Measurements from ENCODE around the gene C11orf54.

The C11orf54 gene

DNA sequence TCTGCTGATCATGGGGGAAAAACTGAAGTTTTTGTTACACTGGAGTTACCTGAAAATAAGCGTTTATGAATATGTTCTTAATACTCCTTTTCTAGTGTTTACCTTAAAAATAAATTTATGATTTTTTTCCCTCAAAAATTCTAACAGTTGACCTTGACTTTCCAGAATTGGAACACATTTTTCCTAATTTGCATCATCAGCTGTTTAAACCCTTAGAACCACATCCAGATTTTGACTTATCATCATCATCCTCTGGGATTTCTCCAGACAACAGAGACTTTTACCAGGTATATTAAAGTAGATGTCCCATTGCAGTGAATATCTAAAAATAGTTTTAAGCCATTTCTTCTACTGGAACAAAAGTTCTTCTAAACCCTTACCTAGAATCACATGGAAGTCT is 17.4 kb upstream of the C11orf54 start:
- H3K4me3 ChIP-seq (ENCODE audit: low read length, poor library complexity, severe bottlenecking) = no peak overlapping the region
- no peaks in the 10 kb centered on the region for H3K4me1 ChIP-seq (ENCODE audit: insufficient read depth, low read length, poor library complexity, severe bottlenecking)
- H3K9me3 ChIP-seq (ENCODE audit: insufficient read depth, low read depth, low read length) = no peaks in the 10 kb centered on the region
- no peak overlapping the region for H3K9ac ChIP-seq (ENCODE audit: low read depth, low read length, poor library complexity, severe bottlenecking)
- no peaks in the 10 kb centered on the region for H3K79me2 ChIP-seq (ENCODE audit: insufficient read depth, low read length)
- H3F3A ChIP-seq (ENCODE audit: low read depth) = peaks cover 13% of the 10 kb centered on the region; the same call in 1 of the 2 replicates
- peaks cover 2% of the 10 kb centered on the region for H4K20me1 ChIP-seq (ENCODE audit: insufficient read depth, low read length, poor library complexity, severe bottlenecking)
- H2AFZ ChIP-seq (ENCODE audit: low read length) = no peak overlapping the region
- H3K4me2 ChIP-seq (ENCODE audit: low read depth, low read length, poor library complexity, severe bottlenecking) = no peak overlapping the region
- no peaks in the 10 kb centered on the region for H3K9me2 ChIP-seq (replicated peaks; ENCODE audit: low read depth, low read length)
- TF ChIP-seq, protein P1, sequence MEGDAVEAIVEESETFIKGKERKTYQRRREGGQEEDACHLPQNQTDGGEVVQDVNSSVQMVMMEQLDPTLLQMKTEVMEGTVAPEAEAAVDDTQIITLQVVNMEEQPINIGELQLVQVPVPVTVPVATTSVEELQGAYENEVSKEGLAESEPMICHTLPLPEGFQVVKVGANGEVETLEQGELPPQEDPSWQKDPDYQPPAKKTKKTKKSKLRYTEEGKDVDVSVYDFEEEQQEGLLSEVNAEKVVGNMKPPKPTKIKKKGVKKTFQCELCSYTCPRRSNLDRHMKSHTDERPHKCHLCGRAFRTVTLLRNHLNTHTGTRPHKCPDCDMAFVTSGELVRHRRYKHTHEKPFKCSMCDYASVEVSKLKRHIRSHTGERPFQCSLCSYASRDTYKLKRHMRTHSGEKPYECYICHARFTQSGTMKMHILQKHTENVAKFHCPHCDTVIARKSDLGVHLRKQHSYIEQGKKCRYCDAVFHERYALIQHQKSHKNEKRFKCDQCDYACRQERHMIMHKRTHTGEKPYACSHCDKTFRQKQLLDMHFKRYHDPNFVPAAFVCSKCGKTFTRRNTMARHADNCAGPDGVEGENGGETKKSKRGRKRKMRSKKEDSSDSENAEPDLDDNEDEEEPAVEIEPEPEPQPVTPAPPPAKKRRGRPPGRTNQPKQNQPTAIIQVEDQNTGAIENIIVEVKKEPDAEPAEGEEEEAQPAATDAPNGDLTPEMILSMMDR (conservative IDR thresholded peaks at IDR 0.05; ENCODE audit: low read length) = no peak
- H3K27me3 ChIP-seq (ENCODE audit: insufficient read depth, low read length, poor library complexity, severe bottlenecking) = no peaks in the 10 kb centered on the region
- peaks cover 76% of the 10 kb centered on the region for H3K36me3 ChIP-seq (ENCODE audit: insufficient read depth, low read length)

DNA sequence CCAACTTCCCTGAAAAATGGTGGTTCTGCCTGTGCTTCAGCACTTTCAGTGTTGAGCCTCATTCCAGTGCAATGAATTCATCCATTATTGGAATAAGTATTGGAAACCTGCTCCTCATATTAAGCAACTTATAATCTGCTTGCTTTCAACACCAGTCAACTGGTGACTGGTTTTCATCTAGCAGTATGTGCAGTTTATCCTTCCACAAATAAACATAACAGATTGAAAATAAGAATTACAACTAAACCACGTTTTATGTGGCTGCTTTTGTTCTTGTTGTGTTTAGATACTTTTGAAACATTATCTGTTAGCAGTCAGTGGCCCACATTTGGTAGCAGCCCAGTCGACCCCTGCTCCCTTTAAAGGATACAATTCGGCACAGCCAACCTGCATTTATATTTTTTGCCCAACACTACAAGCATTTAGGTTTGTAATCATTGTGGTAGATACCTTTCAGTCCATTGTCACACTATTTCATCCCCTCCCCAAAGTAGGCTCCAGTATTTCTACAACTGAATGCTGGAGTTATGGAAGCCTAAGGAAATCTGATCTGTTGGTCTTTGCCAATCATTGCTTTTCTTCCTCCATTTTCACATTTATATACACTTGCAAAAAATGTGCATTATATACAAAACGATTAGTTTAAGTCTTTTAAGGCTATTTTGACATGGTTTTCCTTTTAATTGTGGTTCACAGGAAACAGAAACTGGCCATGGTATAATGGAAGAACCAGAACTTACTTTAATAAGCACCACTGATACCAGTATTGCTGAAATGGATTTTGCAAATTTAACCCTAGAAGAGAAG is 13.3 kb upstream of the C11orf54 start:
- Histone ChIP-seq H2AFZ (ENCODE audit: low read length) (no peak overlapping the region), H3K4me2 (ENCODE audit: low read depth, low read length, poor library complexity, severe bottlenecking) (no peak overlapping the region), H3K36me3 (ENCODE audit: insufficient read depth, low read length) (peaks cover 92% of the 10 kb centered on the region), H4K20me1 (ENCODE audit: insufficient read depth, low read length, poor library complexity, severe bottlenecking) (peaks cover 33% of the 10 kb centered on the region), H3K9me2 (replicated peaks; ENCODE audit: low read depth, low read length) (no peaks in the 10 kb centered on the region), H3K27me3 (ENCODE audit: insufficient read depth, low read length, poor library complexity, severe bottlenecking) (no peaks in the 10 kb centered on the region), H3K4me3 (ENCODE audit: low read length, poor library complexity, severe bottlenecking) (no peak overlapping the region), H3K4me1 (ENCODE audit: insufficient read depth, low read length, poor library complexity, severe bottlenecking) (peaks cover 3% of the 10 kb centered on the region), H3K79me2 (ENCODE audit: insufficient read depth, low read length) (peaks cover 6% of the 10 kb centered on the region; the same call in 1 of the 2 replicates), H3K9ac (ENCODE audit: low read depth, low read length, poor library complexity, severe bottlenecking) (no peak overlapping the region), H3K9me3 (ENCODE audit: insufficient read depth, low read depth, low read length) (no peaks in the 10 kb centered on the region), H3F3A (ENCODE audit: low read depth) (peaks cover 15% of the 10 kb centered on the region; the same call in 1 of the 2 replicates)
- TF ChIP-seq, protein P1 (conservative IDR thresholded peaks at IDR 0.05; ENCODE audit: low read length) = no peak
- no peak for TF ChIP-seq EZH2phosphoT487 (IDR thresholded peaks at IDR 0.05; ENCODE audit: borderline replicate concordance)

DNA sequence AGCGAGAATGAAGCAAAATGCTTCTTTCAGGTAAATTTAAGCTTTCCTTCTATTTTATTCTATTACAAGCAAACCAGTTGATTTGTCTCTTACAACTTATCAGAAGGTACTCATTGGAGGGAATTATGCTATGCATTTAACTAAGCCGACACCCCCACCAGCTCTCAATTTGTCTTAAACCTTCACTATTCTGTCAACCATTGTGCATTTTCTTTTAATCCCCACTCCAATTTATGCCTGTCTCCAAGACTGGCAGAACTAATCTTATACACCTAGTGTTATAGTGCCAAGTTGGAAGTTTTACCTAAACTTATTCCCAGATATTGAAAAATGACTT is 12.7 kb upstream of the C11orf54 start:
- Histone ChIP-seq H3K9ac (ENCODE audit: low read depth, low read length, poor library complexity, severe bottlenecking) (no peak overlapping the region), H3K9me2 (replicated peaks; ENCODE audit: low read depth, low read length) (no peaks in the 10 kb centered on the region), H3K9me3 (ENCODE audit: insufficient read depth, low read depth, low read length) (no peaks in the 10 kb centered on the region), H4K20me1 (ENCODE audit: insufficient read depth, low read length, poor library complexity, severe bottlenecking) (peaks cover 39% of the 10 kb centered on the region), H3K36me3 (ENCODE audit: insufficient read depth, low read length) (peaks cover 93% of the 10 kb centered on the region), H3K4me3 (ENCODE audit: low read length, poor library complexity, severe bottlenecking) (no peak overlapping the region), H2AFZ (ENCODE audit: low read length) (no peak overlapping the region), H3K79me2 (ENCODE audit: insufficient read depth, low read length) (peaks cover 11% of the 10 kb centered on the region), H3K4me1 (ENCODE audit: insufficient read depth, low read length, poor library complexity, severe bottlenecking) (peaks cover 9% of the 10 kb centered on the region), H3F3A (ENCODE audit: low read depth) (peaks cover 18% of the 10 kb centered on the region; the same call in 1 of the 2 replicates), H3K27me3 (ENCODE audit: insufficient read depth, low read length, poor library complexity, severe bottlenecking) (no peaks in the 10 kb centered on the region), H3K4me2 (ENCODE audit: low read depth, low read length, poor library complexity, severe bottlenecking) (no peak overlapping the region)
- TF ChIP-seq, protein P1 (conservative IDR thresholded peaks at IDR 0.05; ENCODE audit: low read length) = no peak
- TF ChIP-seq EZH2phosphoT487 (IDR thresholded peaks at IDR 0.05; ENCODE audit: borderline replicate concordance) = no peak
